NT2/D1 (cell line): ENCODE results near the gene TGM2.

Experiments
- DNase-seq: peaks from one replicate; pipeline ENCODE4 v3.0.0-alpha.2; 2011; ENCODE audit warnings: low read depth, low spot score
- H3K27me3 ChIP-seq: 2 replicates; pipeline ENCODE4 v1.6.0; 2011; ENCODE audit warnings: mild to moderate bottlenecking; ENCODE audit not compliant: insufficient read length, insufficient read depth
- H3K36me3 ChIP-seq: 2 replicates; pipeline ENCODE4 v1.6.1; 2011; ENCODE audit warnings: mild to moderate bottlenecking, low read length, mixed read lengths; ENCODE audit not compliant: insufficient read depth, insufficient read length
- H3K4me1 ChIP-seq: 2 replicates; pipeline ENCODE4 v1.5.1; 2011; ENCODE audit not compliant: insufficient read depth, insufficient read length
- H3K4me3 ChIP-seq: 2 replicates; pipeline ENCODE4 v1.5.1; 2011; ENCODE audit warnings: low read depth; ENCODE audit not compliant: insufficient read length
- H3K9ac ChIP-seq: 2 replicates; pipeline ENCODE4 v1.6.0; 2011; ENCODE audit warnings: low read depth; ENCODE audit not compliant: insufficient read length
- H3K9me3 ChIP-seq: 2 replicates; pipeline ENCODE4 v1.5.1; 2011; ENCODE audit warnings: mild to moderate bottlenecking, low read length; ENCODE audit not compliant: insufficient read depth
- SUZ12 ChIP-seq: IDR thresholded peaks from 2 replicates; pipeline ENCODE4 v1.6.1; 2011; ENCODE audit not compliant: insufficient read length, insufficient read depth; ENCODE audit errors: extremely low read depth
- YY1 ChIP-seq: IDR thresholded peaks from 2 replicates; pipeline ENCODE4 v1.6.1; 2011; ENCODE audit not compliant: insufficient read length, insufficient read depth
- ZNF274 ChIP-seq: IDR thresholded peaks from 2 replicates; pipeline ENCODE4 v1.6.1; 2011; ENCODE audit warnings: mild to moderate bottlenecking, low read depth, low read length

TGM2 gene

DNA sequence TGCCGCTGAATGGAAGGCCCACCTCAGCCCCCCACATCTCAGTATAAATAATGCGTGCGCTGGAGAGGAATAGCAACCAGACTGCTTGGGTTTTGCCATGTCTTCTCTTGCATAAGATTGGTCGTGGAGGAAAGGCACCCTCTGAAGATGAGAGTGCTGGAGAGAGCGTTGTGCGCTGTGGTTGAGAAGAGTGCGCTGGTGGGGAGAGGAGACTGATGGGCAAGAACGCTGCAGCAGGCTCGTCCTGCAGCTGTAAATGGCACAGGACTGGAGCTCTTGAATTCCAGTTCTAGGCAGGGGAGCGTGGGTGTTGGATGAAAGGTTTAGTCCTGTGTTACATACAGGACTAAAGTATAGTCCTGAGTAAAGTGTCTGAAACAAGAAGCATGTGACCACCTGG is 80.0 kb downstream of the TGM2 start:
- H3K9me3 ChIP-seq: no peaks in the 10 kb centered on the region
- H3K4me1 ChIP-seq: no peaks in the 10 kb centered on the region
- H3K9ac ChIP-seq: no peak overlapping the region
- TF ChIP-seq SUZ12: no peak
- TF ChIP-seq ZNF274: no peak
- TF ChIP-seq YY1: no peak
- H3K27me3 ChIP-seq: no peaks in the 10 kb centered on the region
- no peak overlapping the region for H3K4me3 ChIP-seq
- peaks cover 65% of the 10 kb centered on the region for H3K36me3 ChIP-seq
- DNase-seq: no peak

- no peak for DNase-seq
- Histone ChIP-seq H3K36me3 (peaks cover 60% of the 10 kb centered on the region), H3K9me3 (no peaks in the 10 kb centered on the region), H3K4me1 (no peaks in the 10 kb centered on the region), H3K4me3 (no peak overlapping the region), H3K27me3 (no peaks in the 10 kb centered on the region), H3K9ac (no peak overlapping the region)
- TF ChIP-seq ZNF274 (no peak), SUZ12 (no peak), YY1 (no peak)
Measured at GRCh38 chr20:38084425-38084951, 80.6 kb downstream of the TGM2 start.

DNA sequence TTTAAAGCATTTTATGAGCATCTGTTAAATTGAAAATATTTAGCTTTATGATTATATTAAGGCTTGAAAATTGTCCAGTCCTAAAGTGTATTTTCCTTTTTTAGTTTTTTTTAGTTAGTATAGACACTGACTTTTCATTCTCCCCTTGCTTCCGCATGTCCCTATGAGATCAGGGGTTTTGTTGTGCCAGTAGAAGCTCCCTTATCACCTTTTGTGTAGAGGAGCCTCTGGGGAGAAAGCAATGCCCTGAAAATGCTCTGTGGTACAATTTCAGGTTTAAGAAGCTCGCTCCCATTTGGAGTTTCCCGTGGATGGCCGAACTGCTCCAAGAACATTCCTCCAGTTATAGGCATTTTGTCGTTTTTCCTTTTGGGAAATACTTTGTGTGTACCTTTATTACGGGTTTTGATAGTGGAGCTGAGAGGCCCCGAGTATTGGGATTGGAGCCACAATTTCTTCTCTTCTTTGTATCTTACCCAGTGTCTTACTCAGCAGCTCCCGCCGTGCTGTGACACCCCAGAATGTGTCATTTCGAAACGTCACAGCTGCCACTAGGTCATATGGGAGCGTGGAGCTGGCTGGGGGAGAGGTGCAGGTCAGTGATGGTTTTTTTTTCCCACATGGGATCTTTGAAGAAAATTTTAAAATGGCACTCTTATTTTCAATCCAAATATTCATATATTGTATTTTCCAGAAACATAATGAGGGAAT is 81.6 kb downstream of the TGM2 start:
- H3K4me3 ChIP-seq: no peak overlapping the region
- H3K27me3 ChIP-seq: no peaks in the 10 kb centered on the region
- H3K36me3 ChIP-seq: peaks cover 62% of the 10 kb centered on the region
- H3K4me1 ChIP-seq: no peaks in the 10 kb centered on the region
- H3K9me3 ChIP-seq: 0 out of 2 replicates have a peak, but pooled peaks cover 6% of the 10 kb centered on the region
- H3K9ac ChIP-seq: no peak overlapping the region
- no peak for DNase-seq
- TF ChIP-seq SUZ12 (no peak), YY1 (no peak), ZNF274 (no peak)

DNA sequence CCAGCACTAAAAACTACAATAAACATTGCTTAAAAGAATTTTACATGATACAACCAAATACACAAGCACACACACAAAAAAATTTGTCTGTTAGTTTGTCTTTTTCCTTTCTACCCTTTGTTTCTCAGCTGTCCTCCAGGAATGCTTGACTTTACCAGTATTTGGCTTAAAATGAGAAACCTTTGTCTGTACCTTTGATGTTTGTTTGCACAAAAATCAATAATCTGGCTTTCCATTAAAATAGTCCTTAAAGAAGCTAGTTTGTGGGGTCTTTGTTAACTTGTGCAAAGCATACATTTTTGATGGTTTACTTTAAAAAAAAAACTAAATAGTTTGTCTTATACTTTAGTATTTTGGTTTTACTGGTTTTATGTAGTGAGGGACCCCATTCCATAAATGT is 82.2 kb downstream of the TGM2 start:
- H3K36me3 ChIP-seq: peaks cover 62% of the 10 kb centered on the region
- TF ChIP-seq ZNF274 (no peak), YY1 (no peak), SUZ12 (no peak)
- no peaks in the 10 kb centered on the region for H3K4me1 ChIP-seq
- no peak overlapping the region for H3K4me3 ChIP-seq
- no peaks in the 10 kb centered on the region for H3K27me3 ChIP-seq
- 0 out of 2 replicates have a peak, but pooled peaks cover 6% of the 10 kb centered on the region for H3K9me3 ChIP-seq
- H3K9ac ChIP-seq: no peak overlapping the region
- no peak for DNase-seq

- H3K9me3 ChIP-seq: 0 out of 2 replicates have a peak, but pooled peaks cover 6% of the 10 kb centered on the region
- no peak for DNase-seq
- TF ChIP-seq ZNF274 (no peak), SUZ12 (no peak), YY1 (no peak)
- no peaks in the 10 kb centered on the region for H3K27me3 ChIP-seq
- peaks cover 59% of the 10 kb centered on the region for H3K36me3 ChIP-seq
- H3K4me3 ChIP-seq: no peak overlapping the region
- H3K9ac ChIP-seq: no peak overlapping the region
- H3K4me1 ChIP-seq: no peaks in the 10 kb centered on the region
Measured at GRCh38 chr20:38081575-38081974, 83.5 kb downstream of the TGM2 start.

GRCh38 chr20:38079353-38079752 is 85.7 kb downstream of the TGM2 start:
- H3K9ac ChIP-seq: no peak overlapping the region
- peaks cover 47% of the 10 kb centered on the region for H3K36me3 ChIP-seq
- H3K4me1 ChIP-seq: peaks cover 3% of the 10 kb centered on the region
- H3K9me3 ChIP-seq: peaks cover 6% of the 10 kb centered on the region; the same call in 1 of the 2 replicates
- H3K4me3 ChIP-seq: no peak overlapping the region
- H3K27me3 ChIP-seq: no peaks in the 10 kb centered on the region
- TF ChIP-seq YY1 (no peak), ZNF274 (no peak)
- no peak for DNase-seq

DNA sequence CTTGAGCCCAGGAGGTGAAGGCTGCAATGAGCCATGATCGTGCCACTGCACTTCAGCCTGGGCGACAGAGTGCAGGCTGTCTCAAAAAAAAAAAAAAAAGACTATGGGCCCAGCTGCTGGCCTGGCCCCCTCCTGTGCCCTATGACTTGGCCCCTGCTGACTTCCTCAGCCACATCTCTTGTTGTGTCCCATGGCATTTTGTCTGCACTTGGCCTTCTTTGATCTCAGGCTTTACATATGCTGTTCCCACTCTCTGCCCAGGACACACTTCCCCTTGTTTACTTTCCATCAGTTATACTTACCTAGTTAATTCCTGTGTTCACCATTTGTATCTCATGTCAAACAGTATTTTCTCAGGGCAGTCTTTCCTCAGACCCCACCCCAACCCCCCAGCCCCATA is 87.0 kb downstream of the TGM2 start:
- H3K9me3 ChIP-seq: peaks cover 6% of the 10 kb centered on the region; the same call in 1 of the 2 replicates
- peaks cover 50% of the 10 kb centered on the region for H3K36me3 ChIP-seq
- TF ChIP-seq ZNF274: no peak
- no peak for TF ChIP-seq SUZ12
- TF ChIP-seq YY1: no peak
- H3K4me3 ChIP-seq: no peak overlapping the region
- H3K27me3 ChIP-seq: no peaks in the 10 kb centered on the region
- H3K9ac ChIP-seq: no peak overlapping the region
- peaks cover 3% of the 10 kb centered on the region for H3K4me1 ChIP-seq
- no peak for DNase-seq
